GM13976 (cell line): Measurements from ENCODE around the gene PPP1R9B.

Experiments
- DNase-seq: peaks from one replicate; pipeline ENCODE4 v3.0.0; 2012; ENCODE audit warnings: low spot score
- CTCF ChIP-seq: IDR thresholded peaks from 2 replicates; pipeline ENCODE4 v1.5.1; 2012; ENCODE audit warnings: borderline replicate concordance, mild to moderate bottlenecking; ENCODE audit not compliant: insufficient read depth; ENCODE audit errors: extremely low read depth, missing control alignments, control extremely low read depth
- in situ Hi-C: fragments of 300-500 bp; cut with MboI; formaldehyde crosslinking; loops from one replicate; pipeline ENCODE4 v1.12.0; 2022; ENCODE audit warnings: low sequenced_read_pairs, mixed read lengths, inconsistent platforms; ENCODE audit not compliant: unreplicated experiment

Gene PPP1R9B

GRCh38 chr17:50141026-50141744 lies 9.3 kb downstream of the PPP1R9B start:
- TF ChIP-seq CTCF = no peak
- in situ Hi-C loops = no loop called here

GRCh38 chr17:50139950-50140885 lies 10.3 kb downstream of the PPP1R9B start:
- in situ Hi-C loops = no loop called here
- peak; percentile 90 for DNase-seq
- TF ChIP-seq CTCF = peak; percentile 94

More at GRCh38 chr17:50141026-50141744, 9.3 kb downstream of the PPP1R9B start:
- DNase-seq = no peak

GRCh38 chr17:50139185-50139783 lies 11.2 kb downstream of the PPP1R9B start:
- DNase-seq = no peak
- in situ Hi-C loops = no loop called here
- peak; percentile 0 for TF ChIP-seq CTCF

GRCh38 chr17:50137042-50137441 lies 13.4 kb downstream of the PPP1R9B start:
- in situ Hi-C loops = no loop called here
- no peak for TF ChIP-seq CTCF
- DNase-seq = no peak

- no peak for TF ChIP-seq CTCF
- in situ Hi-C loops = no loop called here
These were observed 14.3 kb downstream of the PPP1R9B start for GRCh38 chr17:50136096-50136687.

GRCh38 chr17:50135316-50136095 lies 15.0 kb downstream of the PPP1R9B start:
- no peak for TF ChIP-seq CTCF
- in situ Hi-C loops = no loop called here
- DNase-seq = no peak

More at GRCh38 chr17:50136096-50136687, 14.3 kb downstream of the PPP1R9B start:
- DNase-seq = no peak
